GM19395 (cell line): ENCODE results near the gene PCDHA10.
"Not testable (repeated sequence)": the region's sequence is repeated elsewhere in the genome, so short reads cannot be mapped to it uniquely, and the experiment has no call there.

Experiments
- ATAC-seq: cut with Tn5 transposase; IDR thresholded peaks from one replicate; pipeline ENCODE4 v1.9.1; 2021; ENCODE audit warnings: mild to moderate bottlenecking, moderate library complexity; ENCODE audit not compliant: unreplicated experiment

Gene PCDHA10

GRCh38 chr5:140840978-140841962, 14.4 kb upstream of the PCDHA10 start, which contains the start of gene PCDHA8:
Gene PCDHA8 (plus strand): TSS chr5:140841187. CDS start chr5:140841322, 135 bp downstream.
- ATAC-seq, result no peak

- ATAC-seq, result no peak
These were observed 12.6 kb upstream of the PCDHA10 start for GRCh38 chr5:140842798-140843733.

GRCh38 chr5:140848139-140849102, 7.3 kb upstream of the PCDHA10 start, which contains the start of gene PCDHA9:
Gene PCDHA9 (plus strand): TSS chr5:140848382. CDS start chr5:140848496, 114 bp downstream.
- ATAC-seq, result not testable (repeated sequence)

- ATAC-seq, result not testable (repeated sequence)
These were observed 5.7 kb upstream of the PCDHA10 start for GRCh38 chr5:140849831-140850634.

GRCh38 chr5:140857177-140857986, 1.7 kb downstream of the PCDHA10 start:
- ATAC-seq, result no peak

GRCh38 chr5:140857987-140858240, 2.2 kb downstream of the PCDHA10 start:
- no peak for ATAC-seq

GRCh38 chr5:140862441-140863295, 7.0 kb downstream of the PCDHA10 start:
- no peak for ATAC-seq

GRCh38 chr5:140868721-140869554, 13.2 kb downstream of the PCDHA10 start, which contains the start of gene PCDHA11:
Gene PCDHA11 (plus strand): TSS chr5:140868957. CDS start chr5:140869104, 147 bp downstream.
- no peak for ATAC-seq

GRCh38 chr5:140869555-140869886, 13.8 kb downstream of the PCDHA10 start:
- no peak for ATAC-seq

- no peak for ATAC-seq
These were observed 14.8 kb downstream of the PCDHA10 start for GRCh38 chr5:140870221-140871201.

GRCh38 chr5:140875085-140876065, 19.7 kb downstream of the PCDHA10 start, which contains the start of gene PCDHA12:
Gene PCDHA12 (plus strand): TSS chr5:140875308. CDS start chr5:140875473, 165 bp downstream.
- no peak for ATAC-seq

GRCh38 chr5:140876541-140877261, 21.0 kb downstream of the PCDHA10 start:
- ATAC-seq, result not testable (repeated sequence)

- ATAC-seq, result no peak
These were observed 21.5 kb downstream of the PCDHA10 start for GRCh38 chr5:140877262-140877581.
